Right forelimb (tissue), 1 donor: Measurements from ENCODE around the gene ZNF571.

ENCODE experiments used
- DNase-seq: peaks from one replicate; pipeline ENCODE4 v3.0.0-alpha.2; 2018

ZNF571 gene

DNA sequence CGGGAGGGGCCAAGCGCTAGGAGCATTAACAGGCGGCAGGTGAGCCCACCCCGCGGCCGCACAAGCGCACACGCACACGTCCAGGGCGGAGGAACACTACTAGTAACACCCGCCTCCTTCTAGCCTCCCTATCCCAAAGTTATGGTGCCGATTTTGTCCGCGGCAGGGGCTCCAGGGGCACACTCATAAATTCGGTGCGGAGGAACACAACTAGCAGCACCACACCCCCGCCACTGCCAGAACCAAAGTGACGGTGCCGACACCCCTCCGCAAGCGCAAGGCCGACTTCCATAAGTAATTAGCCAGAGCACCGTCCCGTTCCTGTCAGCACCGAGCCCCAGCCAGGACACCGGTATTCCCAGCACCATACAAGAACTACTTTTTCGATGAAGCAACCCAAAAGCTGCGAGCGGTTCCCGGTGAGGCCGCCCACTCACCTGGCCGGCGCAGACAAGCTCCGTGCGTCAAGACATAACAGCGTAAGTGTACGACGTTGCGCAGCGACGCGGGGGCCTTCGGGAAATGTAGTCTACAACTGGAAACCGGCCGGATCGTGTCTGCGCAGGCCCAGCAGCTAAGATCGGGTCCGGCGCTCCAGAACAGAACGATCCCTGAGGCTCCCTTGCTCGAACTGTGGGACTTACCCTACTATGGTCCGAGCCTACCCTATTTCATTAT is at the start of gene ZNF571, which contains the start of gene ZNF540:
ZNF571 (minus strand) TSS at position 489 of the 678 bp plus-strand sequence. CDS start 8,116 bp downstream, outside the sequence.
ZNF540 (plus strand) TSS at position 573 of the 678 bp plus-strand sequence. CDS start 3,572 bp downstream, outside the sequence.
- peak; percentile 94 for DNase-seq

DNA sequence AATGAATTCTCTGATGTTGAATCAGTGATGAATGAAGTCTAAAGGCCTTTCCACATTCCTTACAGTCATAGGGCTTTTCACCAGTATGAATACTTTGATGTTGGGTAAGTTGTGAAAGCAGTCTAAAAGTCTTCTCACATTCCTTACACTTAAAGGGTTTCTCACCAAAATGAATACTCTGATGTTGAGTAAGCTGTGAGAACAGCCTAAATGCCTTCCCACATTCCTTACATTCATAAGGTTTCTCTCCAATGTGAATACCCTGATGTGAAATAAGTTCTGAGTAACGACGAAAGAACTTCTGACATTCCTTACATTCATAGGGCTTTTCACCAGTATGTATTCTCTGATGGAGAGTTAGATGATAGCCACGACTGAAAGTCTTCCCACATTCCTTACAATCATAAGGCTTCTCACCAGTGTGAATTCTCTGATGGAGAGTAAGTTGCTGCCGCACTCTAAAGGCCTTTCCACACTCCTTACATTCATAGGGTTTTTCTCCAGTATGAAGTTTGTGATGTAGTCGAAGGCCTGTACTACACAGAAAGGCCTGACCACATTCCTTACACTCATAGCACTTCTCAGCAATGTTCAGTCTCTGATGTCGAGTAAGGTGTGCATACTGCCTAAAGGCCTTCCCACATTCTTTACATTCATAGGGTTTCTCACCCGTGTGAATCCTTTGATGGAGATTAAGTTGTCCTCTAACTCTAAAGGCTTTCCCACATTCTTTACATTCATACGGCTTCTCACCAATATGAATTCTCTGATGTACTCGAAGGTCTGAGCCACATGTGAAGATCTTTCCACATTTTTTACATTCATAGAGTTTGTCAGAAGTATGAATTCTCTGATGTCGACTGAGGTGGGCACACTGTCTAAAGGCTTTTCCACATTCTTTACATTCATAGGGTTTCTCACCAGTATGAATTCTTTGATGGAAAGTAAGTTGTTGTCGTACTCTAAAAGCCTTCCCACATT is 40.8 kb upstream of the ZNF571 start:
- no peak for DNase-seq

DNA sequence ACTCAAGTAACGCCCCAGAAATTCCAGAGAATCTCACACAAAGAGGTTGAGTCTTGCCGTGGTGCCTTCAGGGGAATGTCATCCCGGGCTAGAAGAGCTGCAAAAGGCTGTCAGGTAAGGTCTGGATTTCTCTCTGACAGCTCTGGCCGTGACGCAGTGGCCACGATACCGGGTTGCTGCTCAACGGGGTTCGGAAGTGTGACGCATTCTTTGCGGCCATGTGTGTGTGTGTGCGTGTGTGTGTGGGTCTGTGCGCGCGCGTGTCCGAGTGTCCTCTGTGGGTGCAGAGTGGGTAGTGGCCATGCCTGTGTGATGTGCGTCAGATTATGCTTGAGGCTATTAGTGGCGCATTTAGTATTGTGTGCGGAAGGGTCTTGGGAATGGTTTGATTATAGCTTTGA is 390 bp upstream of the ZNF571 start:
- DNase-seq, result no peak

DNA sequence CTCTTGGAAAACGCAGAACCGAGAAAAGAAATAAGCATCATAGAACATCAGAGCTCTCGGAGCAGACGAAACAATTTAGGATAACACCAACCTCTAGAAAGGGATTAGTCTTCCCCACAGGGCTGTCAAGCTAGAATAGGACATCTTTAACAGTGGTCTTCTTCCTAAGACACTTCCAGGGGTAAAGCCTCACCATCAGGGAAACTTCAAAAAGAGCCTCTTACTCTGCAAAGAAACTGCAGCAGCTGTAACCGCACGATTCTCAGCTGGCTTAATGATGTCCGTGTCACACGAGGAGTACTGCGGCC is 642 bp downstream of the ZNF571 start:
- DNase-seq, result no peak

DNA sequence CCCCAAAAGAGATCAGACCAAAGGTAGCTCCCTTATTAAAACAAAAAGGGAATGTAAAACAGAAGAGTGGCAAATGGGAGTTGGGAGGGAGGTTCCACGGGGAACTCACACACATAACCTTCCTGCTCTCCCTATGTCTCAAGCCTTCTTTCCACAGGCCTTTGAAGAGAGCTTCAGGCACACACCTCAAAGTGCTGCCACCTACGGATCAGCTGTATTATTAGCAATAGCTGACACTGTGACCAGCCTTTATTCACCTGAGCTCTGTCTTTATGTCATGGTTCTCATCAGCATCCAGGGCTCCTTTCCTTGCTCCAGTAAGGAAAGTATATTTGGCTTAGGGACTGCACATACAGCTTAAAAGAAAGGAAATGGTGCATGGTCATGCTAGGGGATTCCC is 11.3 kb downstream of the ZNF571 start:
- no peak for DNase-seq

DNA sequence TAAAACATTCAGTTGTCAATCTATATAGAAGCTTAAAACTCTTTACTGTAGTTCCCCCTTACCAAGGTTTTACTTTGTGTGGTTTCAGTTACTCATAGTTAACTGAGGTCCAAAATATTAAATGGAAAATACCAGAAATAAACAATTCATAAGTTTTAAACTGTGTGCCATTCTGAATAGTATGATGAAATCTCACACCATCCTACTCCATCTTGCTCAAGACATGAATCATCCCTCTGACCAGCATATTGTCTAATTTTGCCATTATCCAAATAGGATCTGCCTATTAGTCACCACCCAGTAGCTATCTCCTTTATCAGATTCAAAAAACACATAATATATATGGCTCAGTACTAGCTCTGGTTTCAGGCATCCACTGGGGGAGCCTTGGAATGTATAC is 22.4 kb downstream of the ZNF571 start:
- DNase-seq, result no peak

DNA sequence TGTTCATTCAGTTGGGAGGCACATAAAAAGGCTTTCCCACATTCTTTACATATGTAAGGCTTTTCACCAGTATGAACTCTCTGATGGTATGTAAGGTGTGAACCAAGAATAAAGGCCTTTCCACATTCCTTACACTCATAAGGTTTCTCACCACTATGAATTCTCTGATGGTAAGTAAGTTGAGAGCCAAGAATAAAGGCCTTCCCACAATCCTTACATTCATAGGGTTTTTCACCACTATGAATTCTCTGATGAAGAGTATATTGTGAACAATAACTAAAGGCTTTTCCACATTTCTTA is 29.3 kb downstream of the ZNF571 start:
- no peak for DNase-seq

DNA sequence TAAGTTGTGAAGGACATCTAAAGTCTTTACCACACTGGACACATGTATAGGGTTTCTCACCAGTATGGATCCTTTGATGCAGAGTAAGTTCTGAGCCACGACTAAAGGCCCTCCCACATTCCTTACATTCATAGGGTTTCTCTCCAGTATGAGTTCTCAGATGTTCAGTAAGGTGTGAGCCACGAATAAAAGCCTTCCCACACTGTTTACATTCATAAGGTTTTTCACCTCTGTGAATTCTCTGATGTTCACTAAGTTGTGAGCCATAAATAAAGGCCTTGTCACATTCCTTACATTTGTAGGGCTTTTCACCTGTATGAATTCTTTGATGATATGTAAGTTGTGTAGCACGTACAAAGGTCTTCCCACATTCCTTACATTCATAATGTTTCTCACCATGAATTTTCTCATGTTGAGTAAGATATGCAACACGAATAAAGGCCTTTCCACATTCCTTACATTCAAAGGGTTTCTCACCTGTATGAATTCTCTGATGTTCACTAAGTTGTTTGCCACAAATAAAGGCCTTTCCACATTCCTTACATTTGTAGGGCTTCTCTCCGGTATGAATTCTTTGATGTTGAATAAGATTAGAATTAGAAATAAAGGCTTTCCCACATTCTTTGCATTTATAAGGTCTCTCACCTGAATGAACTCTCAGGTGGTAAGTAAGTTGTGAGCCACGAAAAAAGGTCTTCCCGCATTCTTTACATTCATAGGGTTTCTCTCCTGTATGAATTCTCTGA is 29.8 kb downstream of the ZNF571 start:
- no peak for DNase-seq

DNA sequence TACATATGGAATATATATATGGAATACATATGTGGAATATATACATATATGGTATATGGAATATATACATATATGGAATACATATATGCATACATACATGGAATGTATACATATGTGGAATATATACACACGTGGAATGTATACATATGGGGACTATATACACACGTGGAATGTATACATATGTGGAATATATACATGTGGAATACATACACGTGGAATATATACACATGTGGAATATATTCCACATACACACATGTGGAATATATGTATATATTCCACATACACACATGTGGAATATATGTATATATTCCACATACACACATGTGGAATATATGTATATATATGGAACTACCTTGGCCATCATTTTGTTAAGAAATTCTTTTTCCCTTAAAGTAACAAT is 31.1 kb downstream of the ZNF571 start:
- DNase-seq, result no peak

DNA sequence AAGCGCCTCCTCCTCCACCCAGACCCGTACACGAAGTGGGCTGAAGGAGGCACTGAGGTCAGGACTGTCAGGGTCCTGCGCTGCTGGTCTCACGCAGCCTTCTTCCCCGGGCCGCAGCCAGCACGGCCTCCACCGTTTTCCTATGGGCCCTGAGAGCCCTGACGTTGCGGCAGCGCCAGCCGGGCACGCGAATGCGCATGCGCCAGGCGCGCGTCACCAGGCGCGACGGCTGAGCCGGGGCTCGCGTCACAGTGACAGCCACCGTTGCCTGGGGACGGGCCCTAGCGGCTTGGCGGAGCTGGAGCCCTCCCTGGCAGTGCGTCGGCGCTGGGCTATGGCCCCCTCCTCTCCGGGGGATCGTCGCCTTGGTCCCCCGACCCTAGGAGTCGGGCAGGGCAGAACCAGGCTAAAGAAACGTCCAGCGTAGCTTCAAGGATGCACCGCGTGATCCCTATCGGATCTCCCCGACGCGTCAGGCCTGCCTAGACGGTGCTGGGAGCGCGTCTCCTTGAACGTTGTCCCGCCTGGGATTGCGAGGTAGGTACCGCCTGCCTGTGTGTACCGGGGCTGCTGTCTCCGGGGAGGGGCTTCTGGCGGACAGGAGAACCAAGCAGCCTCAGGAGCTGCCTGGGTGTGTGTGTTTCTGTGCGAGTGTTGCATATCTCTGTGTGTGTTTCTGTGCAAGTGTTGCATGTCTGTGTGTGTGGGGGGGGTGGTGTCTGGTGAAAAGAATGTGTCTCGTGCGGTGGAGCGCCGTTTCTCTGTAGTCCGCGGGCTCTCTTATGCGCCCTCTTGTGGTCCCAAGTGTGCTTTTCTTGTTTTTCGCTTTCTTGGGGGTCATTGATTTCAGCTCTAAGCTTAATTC is 43.2 kb downstream of the ZNF571 start:
- peak; percentile 81 for DNase-seq

DNA sequence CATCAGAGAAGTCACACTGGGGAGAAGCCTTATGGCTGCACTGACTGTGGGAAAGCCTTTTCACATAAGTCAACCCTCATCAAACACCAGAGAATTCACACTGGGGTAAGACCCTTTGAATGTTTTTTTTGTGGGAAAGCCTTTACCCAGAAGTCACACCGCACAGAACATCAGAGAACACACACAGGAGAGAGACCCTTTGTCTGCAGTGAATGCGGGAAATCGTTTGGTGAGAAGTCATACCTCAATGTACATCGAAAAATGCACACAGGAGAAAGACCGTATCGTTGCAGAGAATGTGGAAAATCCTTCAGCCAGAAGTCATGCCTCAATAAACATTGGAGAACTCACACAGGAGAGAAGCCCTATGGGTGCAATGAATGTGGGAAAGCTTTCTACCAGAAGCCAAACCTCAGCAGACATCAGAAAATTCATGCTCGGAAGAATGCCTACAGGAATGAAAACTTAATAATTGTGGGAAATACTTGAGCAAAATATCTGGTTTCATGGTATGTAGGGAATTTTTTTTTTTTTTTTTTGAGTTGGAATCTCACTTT is 57.1 kb downstream of the ZNF571 start:
- no peak for DNase-seq

DNA sequence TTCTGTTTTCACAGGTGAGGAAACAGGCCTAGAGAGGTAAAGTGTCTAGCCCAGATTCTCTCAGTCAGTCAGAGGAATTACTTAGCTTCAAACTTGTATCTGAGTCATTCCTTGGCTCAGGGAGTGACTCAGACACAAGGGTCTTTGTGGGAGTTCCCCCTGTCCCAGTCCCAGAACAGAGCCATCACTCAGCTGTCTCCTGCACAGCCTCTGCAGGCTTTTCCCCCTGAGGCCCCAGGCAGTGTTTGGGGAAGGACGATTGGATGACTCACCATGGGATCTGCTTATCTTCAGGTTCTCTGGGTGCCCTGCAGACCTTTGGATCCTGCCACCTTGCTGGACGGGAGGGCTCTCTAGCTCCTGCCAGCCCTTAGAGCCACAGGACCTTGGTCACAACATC is 74.7 kb downstream of the ZNF571 start:
- DNase-seq, result no peak
